ENCODE measurements around the gene SH3BP2.

- TF ChIP-seq CTCF (IDR thresholded peaks at IDR 0.05) = no peak
- TF ChIP-seq POLR2A (IDR thresholded peaks at IDR 0.05) = no peak
These were observed 35.9 kb downstream of the SH3BP2 start for GRCh38 chr4:2828758-2829181.
